GM19043 (cell line): Measurements from ENCODE around the gene VN1R5.
"Not testable (repeated sequence)": the region's sequence is repeated elsewhere in the genome, so short reads cannot be mapped to it uniquely, and the experiment has no call there.

Experiments
- ATAC-seq: cut with Tn5 transposase; IDR thresholded peaks from one replicate; pipeline ENCODE4 v1.9.1; 2021; ENCODE audit warnings: low read depth; ENCODE audit not compliant: unreplicated experiment

VN1R5 gene

DNA sequence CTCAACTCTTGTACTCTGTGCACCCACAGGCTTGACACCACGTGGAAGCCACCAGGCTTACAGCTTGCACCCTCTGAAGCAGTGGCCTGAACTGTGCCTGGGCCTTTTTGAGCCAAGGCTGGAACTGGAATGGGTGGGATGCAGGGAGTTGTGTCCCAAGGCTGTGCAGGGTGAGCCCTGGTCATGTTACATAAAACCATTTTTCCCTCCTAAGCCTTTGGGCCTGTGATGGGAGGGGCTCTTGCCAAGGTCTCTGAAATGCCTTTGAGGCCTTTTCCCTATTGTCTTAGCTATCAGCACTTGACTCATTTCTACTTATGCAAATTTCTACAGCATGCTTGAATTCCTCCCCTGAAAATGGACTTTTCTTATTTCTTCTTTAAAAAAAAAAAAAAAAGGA is 14.1 kb downstream of the VN1R5 start:
- ATAC-seq: no peak

DNA sequence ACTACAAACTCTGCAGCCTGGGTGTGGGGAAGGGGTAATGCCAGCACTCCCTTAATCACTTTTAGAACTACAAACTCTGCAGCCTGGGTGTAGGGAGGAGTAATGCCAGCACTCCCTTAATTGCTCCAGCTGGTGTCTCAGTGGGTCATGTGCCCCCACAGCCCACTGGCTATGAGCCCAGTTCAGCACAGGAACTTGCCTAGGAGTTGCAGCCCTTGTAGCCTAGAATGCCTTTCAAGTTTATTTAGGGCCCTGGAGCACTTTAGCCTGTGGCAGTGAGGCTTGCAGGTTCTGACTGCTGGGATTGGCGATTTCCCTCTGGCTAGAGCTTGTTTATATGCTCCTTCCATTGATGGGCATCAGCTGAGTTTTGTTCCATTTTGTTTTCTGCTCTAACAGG is 17.1 kb downstream of the VN1R5 start:
- ATAC-seq: no peak

DNA sequence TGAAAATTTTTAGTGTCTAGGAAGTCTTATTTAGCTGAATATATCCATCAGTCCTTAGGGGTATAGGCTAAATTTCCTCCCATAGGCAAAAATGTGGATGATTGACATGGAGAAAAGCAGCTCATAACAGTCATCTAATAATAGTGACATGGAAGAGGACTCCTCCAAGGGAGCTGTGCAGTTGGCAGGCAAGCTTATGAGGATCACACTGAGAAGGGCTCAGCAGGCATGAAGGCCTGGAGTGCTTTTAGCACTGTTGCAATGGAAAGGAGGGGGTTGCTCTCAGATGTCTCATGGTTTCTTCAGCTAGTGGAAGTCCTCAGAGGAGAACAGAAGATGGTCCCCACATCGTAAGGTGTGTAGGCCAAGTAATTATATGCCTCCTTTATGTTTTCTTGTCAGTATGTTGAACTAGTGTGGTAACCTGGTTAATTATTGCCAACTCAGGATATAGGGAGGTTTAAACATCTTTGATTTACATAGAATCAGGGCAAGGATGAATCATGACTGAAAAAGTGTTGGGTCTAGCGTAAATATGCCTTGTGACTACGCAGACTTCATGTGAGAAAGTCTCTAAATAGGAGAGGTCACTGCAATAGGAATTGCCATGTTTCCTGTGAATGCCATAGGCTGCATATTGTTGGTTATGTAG is 18.9 kb downstream of the VN1R5 start:
- ATAC-seq: no peak

DNA sequence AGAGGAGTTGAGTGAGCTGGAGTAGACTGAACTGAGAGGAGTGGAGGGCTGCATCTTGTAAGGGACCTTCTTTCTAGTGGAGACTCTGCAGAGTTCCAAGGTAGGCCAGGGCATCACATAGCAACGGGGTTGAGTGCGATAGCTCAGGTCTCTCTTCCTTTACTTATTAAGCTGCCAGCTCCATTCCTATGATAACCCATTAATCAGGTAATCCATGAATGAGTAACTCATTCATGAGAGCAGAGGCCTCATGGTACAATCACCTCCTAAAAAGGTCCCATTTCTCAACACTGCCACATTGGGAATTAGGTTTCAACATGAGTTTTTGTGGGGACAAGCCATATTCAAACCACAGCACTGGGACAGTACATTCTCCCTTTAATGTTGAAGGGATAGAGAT is 21.3 kb downstream of the VN1R5 start:
- ATAC-seq: no peak

DNA sequence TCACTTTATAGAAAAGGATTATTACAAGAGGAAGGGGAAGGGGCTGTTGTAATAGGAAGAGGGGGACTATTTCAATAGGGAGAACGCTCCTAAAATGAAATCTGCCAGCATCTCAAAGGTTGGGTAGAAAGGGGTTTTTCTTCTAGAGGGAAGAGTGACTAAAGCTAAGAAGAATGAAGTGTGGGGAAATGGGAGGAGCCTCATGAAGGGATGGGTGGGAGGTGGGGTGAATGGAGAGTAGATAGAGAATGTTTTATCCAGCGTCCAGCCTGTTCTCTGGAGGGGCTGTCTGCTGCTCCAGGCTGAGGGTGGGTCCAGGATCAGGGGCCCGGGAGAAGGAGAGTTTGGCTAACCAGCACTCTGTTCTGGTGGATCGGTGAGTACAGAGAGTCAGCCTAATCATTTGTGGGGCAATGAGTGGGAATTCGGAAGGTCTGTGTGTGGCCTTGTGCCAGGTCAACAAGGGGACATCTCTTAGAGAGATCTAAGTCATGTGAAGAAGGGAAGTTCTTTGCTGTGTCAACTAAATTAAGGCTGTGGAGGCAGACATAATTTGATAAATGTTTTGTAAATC is 25.2 kb downstream of the VN1R5 start:
- no peak for ATAC-seq

DNA sequence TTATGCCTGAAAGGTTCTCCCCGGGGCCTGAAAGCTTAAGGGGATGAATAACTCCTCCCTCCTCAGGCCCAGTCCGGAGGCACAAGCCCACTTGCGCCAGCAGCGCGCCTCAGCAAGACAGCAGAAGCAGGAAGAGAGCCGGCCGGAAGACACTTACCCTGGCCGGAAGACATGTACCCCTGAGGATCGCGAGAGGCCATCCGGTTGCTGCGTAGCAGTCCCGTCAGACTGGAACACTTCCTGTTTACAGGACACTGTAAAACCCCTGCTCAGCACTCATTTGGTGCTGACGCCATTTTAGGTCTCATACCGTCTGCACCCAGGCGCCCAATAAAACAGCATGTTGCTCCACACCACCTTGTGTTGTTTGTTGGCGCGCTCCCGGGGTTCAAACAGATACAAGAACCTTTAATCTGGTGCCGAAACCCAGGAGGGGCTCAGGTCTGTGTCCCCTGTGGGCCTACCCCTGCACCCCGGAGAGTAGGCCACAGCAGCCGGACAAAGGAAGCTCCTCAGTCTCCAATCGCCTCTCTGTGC is 30.3 kb downstream of the VN1R5 start:
- ATAC-seq: no peak

DNA sequence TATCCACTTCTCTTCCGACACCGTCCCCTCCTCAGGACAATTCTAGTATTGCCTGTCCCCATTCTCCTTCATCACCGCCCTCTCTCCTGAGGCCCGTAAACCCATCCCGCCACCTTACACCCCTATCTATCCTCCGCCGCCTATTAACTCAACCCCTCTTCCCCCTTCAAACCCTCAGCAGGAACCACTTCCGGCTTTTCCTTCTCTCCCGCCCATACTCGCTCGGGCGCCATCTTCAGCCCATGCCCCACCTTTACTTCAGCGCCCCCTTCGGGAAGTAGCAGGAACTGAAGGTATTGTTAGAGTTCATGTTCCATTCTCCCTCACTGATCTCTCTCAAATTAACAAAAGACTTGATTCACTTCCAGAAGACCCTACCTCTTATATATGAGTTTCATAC is 31.6 kb downstream of the VN1R5 start:
- no peak for ATAC-seq

DNA sequence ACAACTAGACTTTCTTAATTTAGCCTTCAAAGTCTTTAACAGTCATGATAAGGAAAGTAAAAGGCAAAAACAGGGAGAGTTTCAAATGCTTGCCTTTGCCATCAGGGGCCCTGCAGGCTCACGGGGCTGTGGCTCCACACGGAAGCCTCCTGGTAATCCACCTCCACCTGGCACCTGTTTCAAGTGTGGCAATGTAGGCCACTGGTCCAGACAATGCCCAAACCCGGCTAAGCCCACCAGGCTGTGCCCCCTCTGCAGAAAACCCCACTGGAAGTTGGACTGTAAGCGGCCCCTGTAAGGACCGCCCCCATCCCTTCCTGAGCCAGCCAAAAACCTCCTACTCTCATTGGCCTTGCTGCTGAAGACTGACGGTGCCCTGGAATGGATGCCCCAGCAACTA is 32.5 kb downstream of the VN1R5 start:
- no peak for ATAC-seq

DNA sequence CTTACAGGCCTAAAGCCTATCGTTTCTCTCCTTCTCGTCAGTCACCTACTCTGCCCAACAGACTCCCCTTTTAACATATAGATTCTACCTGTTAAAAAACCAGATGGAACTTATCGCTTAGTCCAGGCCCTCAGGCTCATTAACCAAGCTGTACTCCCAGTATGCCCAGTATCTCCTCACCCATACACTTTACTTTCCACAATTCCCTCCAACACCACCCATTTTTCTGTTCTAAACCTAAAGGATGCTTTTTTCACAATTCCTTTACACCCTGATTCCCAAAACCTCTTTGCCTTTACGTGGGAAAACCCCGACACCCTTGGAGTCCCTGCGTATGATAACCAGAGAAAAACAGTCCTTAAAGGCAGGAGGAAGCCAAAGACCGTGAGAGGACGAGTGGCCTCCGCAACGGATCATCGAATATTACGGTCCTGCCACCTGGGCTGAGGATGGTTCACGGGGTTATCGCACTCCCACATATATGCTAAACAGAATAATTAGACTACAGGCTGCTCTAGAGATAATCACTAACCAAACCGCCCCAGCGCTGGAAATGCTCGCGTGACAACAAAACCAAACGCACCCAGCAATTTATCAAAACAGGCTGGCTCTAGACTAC is 33.5 kb downstream of the VN1R5 start:
- not testable (repeated sequence) for ATAC-seq

DNA sequence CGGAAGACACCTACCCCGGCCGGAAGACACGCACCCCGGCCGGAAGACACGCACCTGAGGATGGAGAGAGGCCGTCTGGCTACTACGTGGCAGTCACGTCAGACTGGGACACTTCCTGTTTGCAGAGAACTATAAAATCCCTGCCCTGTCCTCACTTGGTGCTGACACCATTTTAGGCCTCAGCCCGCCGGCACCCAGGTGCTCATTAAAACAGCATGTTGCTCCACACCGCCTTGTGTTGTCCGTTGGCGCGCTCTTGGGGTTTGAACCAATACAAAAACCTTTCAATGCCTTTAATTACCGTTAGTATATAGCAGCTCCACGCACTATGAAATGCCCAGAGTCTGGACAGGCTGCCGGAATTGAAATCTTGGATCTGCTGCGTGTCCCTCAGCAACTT is 34.7 kb downstream of the VN1R5 start:
- ATAC-seq: no peak

DNA sequence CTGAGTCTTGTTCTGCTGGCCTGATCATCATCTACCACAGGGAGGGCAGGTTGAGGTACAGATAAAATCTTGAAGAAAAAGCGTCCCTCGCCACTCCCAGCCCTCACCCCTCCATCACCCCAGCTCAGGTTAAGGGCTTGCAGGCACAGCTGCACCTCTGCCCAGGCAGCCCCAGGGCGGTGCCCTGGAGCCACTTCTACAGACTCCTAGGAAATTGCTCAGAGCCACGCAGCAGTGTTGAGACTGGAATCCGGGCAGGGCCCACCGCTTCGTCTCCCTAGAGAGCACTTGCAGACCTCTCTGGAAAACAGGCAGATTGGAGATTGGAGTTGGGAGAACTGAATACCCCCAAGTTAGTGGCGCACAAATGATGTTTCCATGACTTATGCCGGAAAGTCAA is 35.3 kb downstream of the VN1R5 start:
- ATAC-seq: no peak

DNA sequence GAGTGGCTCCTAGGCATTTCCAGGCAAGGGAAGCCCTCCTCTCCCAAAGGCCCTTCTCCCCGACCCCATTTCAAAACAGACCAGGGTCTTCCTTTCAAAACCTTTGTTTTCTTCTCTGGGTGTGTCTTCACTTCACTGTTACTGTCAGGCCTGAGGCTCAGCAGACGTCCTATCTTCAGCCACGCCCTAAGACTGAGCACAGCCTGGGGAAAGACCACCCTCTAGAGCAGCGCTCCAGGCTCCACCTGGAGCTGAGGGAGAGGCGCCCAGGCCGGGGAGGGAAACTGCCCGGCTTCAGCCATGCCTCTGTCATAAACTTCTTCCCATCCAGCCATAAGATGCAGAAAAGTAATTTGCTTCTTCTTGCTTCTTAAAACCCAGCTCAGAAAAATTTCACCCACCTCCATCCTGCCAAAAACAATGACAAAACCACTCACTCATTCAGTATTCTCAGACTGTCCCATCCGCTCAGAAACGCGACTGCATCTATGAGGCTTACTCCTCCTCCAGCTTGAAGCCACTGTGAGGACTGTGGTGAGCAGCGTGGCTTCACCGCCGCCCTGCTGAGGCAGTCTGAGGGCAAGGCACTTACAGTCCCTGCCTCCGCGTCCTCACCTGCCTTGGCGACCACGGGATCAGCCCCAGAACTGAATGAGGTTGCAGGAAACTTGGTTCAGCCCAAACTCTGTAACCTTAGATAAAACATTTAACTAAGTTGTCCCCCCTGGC is 36.1 kb downstream of the VN1R5 start:
- ATAC-seq: no peak

DNA sequence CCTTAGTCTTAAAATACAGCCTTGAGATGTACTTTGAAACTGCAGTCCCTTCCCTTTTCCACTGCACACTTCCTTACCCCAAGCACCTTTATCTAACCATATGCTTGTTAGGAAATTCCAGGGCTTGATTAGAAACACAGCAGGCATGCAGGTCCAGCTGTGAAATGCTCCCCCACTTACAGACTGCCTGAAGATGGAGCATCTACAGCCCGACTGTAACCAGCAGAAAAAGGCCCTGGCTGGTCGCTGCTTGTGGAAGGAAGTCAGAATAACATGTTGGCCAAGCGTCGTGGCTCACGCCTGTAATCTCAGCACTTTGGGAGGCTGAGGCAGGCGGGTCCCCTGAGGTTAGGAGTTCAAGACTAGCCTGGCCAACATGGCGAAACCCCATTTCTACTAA is 37.2 kb downstream of the VN1R5 start:
- ATAC-seq: no peak

DNA sequence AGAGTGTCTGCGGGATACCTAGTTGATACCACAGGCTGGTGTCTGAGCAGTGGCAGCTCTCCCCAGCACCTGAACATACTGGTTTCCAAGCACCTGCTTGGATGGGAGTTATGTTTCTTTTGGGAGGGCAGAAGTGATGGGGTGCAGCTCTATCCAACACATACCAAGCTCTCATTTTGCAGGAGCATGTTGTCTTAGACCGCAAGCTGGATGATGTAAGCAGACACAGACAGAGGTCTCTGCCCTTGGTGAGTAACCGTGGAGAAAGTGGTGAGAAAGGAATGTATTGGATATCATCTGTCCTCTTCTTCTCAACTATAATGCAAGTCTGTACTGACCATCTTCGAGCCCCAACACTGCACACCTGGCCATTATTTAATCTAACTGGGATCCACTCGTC is 38.4 kb downstream of the VN1R5 start:
- ATAC-seq: no peak

DNA sequence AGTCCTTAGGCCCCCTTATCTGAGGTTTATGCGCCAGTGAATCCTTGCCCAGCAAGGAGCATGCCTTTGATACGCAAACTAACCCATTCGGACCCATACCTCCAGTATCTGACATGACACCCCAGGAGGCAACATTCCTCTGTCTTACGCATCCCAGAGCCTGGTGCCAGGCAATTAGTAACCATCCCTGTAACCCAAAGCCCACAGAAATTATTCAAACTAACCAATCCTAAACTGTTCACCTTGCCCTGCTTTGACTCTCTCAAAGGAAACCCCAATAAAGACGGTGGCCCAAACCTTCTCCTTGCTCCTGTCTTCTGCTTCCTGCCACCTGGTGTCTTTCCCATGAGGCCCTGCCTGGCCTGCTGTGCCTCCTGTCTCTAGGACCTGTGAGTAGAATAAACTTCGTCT is 39.4 kb downstream of the VN1R5 start:
- ATAC-seq: no peak

DNA sequence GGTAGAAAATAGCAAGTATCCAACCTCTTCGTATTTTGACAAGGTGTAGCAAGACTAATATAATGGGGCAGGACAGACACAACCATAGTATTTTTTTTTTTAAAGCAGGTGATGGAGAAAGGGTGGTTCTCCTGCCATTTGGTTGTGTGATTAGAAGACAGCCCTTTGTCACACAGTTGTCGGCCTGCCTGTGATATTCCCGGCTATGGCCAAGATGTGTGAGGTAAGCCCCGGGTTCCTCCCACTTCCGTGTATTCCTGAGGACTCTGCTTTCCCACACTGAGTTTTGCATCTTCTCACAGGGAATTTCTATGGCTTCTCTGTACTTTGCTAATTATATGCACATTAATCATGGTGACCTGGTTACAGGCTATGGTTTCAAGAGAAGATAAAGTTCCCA is 39.9 kb downstream of the VN1R5 start:
- ATAC-seq: no peak

DNA sequence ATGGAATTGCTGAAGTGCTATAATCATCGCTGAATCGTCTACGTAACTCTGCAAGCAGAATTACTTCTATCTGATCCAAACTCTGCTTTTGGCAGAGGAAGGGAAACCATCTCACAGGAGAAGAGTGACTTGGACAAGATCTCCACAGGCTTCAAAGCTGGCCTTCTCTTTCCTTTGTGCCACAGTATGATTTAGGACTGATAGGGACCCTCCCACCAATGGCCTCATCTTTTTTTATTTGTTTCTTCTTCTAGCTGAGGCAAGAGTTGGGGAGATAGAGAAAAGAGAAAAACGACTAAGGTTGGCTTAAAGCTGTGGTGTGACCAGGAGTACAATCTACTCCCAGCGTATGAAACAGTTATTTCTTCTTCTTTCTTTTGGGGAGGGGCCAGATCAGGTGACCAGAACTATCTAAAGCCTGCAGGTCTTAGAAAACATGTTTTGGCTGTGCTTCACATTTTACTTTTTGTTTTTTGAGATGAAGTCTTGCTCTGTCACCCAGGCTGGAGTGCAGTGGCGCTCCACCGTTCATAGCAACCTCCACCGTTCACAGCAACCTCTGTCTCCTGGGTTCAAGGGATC is 40.8 kb downstream of the VN1R5 start:
- no peak for ATAC-seq

DNA sequence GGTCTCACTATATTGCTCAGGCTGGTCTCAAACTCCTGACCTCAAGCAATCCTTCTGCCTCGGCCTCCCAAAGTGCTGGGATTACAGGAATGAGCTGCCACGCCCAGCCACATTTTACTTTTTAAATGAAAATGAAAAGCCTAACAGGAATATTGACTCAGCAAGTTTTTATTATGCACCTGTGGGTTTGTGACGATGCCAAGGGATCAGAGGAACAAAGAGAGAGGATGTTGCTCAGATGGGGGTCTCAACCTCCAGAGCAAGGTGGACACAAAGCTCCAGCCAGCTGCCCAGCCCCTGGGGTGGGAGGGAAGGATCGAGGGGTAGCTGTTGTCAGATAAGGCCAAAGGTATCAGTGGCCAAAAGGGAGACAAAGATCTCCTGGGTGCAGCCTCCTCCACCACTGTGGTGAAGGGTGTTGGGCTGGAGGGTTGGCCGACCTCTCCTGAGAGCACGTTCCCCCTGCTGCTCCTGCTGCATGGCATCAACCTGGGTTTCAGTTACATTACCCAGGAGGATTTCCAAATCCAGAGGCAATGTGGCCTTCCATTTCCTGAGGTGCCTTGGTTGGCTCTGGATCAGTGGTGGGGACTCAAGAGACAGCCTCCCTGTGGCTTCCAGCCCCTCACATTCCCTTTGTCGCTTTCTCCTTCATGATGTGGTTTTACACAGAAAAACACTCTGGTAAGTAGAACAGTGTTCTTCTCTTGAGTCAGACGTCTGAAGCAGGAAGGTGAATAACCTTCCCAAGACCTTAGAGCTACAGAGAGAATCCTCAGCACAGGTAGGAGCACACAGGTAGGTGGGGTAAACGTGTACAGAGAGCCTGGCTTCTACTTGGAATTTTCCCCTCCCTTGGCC is 41.6 kb downstream of the VN1R5 start:
- ATAC-seq: no peak

DNA sequence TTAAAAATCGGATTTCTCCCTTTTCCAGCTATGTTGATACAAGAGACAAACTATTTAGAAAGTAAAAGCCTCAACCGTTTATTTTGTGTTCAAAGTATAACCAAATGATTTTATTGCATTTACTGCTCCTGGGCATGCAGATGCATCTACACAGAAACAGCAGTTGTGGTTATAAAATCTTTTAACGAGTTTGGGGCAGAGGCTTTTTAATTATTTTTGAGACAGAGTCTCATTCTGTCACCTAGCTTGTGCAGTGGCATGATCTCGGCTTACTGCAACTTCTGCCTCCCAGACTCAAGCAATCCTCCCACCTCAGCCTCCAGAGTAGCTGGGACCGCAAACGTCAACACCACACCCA is 42.2 kb downstream of the VN1R5 start:
- no peak for ATAC-seq

DNA sequence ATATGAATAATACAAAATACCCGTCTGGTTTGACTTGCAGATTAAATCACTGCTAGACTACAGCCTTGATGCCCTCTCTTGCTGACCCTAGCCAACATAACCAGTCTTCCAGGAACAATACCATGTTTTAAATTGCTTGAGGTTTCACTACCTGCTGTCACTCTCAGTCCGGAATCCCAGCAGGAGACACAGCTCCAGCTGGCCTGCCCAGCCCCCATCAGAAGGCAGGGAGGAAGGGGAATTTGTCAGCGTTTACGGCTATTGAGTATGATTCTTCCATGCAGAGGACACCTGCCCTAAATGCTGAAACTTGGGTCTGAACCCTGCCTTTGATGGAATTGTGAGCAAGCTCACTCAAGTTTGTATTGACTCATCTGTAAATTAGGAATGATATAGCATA is 42.8 kb downstream of the VN1R5 start:
- ATAC-seq: no peak
